Astrocyte of the cerebellum (primary cell): ENCODE results near the gene NSFL1C.
A peak's percentile ranks its signal among the peaks of the same experiment; 100 is the strongest.

Experiments
- DNase-seq: peaks from one replicate; pipeline ENCODE4 v3.0.0-alpha.2; 2011; ENCODE audit warnings: low read depth
- H3K4me3 ChIP-seq: 2 replicates; pipeline ENCODE4 v1.5.1; 2011; ENCODE audit warnings: mild to moderate bottlenecking, low read depth, low read length, moderate library complexity
- CTCF ChIP-seq: IDR thresholded peaks from 2 replicates; pipeline ENCODE4 v1.5.1; 2012; ENCODE audit warnings: low read length, low read depth, moderate library complexity, mild to moderate bottlenecking; ENCODE audit errors: missing control alignments
- in situ Hi-C: cut with HindIII; loops from 2 replicates; pipeline ENCODE4 v1.10.0; 2017; ENCODE audit warnings: low sequenced_read_pairs

NSFL1C gene

DNA sequence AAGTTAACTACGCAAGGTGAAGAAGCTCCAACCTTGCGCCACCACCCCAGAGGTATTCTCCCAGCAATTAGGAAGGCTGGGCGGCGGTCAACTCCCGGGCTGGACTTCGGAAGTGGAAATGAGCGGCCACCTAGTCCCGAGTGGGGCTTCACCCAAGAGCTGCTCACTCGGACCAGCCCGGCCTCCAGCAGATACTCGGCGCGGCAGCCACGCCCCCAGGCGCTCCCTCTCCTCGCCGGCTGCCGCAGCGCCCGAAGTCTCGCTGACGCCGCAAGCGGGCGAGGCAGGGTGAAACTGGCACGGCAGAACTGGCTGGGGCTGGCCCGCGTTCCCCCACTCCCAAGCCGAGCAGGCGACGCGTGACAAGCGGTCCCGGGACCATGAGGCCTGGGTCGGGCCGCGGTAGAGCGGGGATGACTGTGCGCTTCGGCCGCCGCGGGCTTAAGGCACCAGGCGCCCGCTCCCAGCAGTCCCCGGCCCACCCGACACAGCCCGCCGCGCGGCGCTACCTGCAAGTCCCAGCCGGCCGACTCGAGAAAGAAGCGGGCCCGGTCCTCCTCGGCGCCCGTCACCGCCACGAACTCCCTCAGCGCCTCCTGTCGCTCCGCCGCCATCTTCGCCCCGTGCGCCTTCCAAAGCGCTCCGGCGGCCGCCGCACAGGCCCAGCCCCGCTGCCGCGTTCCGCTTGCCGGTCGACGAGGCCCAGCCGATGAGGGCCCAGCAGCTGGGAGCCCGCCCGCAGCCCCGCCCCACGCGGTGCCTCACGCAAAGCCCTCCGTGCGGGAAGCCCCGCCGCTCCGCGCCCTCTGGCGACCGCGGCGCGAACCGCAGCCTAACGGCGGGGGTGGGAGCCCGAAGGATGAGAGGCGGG lies at the start of gene NSFL1C:
NSFL1C (minus strand) TSS at position 639 of the 871 bp plus-strand sequence; CDS start at position 614, 25 bp downstream.
- peak; percentile 84 for DNase-seq
- H3K4me3 ChIP-seq: peak within 1 kb of the TSS; percentile 90
- in situ Hi-C loops: no loop called here
- peak; percentile 82 for TF ChIP-seq CTCF

GRCh38 chr20:1513801-1514200 lies 47.2 kb upstream of the NSFL1C start:
- H3K4me3 ChIP-seq: no peak overlapping the region
- in situ Hi-C loops: no loop called here
- TF ChIP-seq CTCF: no peak
- no peak for DNase-seq

GRCh38 chr20:1509237-1509636 lies 42.6 kb upstream of the NSFL1C start:
- DNase-seq: no peak
- TF ChIP-seq CTCF: peak; percentile 39
- H3K4me3 ChIP-seq: no peak overlapping the region
- in situ Hi-C loops: no loop called here

DNA sequence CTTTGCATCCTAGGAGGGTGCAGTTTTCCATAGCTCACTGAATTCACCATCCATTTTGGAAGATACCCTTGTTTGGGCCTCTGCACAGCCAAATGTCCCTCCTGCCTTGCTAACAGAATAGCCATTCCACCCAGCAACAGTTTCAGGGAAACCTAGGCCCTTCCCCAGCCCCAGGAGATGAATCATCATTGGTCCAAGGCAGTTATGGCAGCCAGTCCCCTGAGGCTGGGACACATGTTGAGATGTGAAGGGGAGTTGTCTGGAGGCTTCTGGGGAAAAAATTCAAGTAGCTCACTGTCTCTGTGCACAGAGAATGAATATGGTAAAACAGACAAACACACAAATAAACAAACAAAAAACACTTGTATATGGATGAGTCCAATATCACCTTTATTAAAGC lies 41.9 kb upstream of the NSFL1C start:
- no peak for TF ChIP-seq CTCF
- in situ Hi-C loops: no loop called here
- H3K4me3 ChIP-seq: no peak overlapping the region
- DNase-seq: no peak

DNA sequence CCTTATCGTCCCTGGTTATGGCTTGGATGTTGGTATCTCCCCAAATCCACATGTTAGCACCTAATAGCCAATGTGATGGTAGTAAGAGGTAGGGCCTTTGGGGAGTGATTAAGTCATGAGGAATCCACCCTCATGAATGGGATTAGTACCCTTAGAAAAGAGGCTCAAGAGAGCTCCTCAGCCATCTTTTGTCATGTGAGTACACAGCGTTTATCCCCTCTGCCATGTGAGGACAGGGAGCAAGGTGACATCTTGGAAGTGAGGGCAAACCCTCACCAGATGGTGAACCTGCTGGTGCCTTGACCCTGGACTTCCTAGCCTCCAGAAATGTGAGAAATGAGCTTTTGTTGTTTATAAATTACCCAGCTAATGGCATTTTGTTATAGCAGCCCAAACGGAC lies 40.6 kb upstream of the NSFL1C start:
- TF ChIP-seq CTCF: no peak
- no peak overlapping the region for H3K4me3 ChIP-seq
- DNase-seq: no peak
- in situ Hi-C loops: no loop called here

- in situ Hi-C loops: no loop called here
- TF ChIP-seq CTCF: no peak
- no peak overlapping the region for H3K4me3 ChIP-seq
- no peak for DNase-seq
Observed at GRCh38 chr20:1505871-1506270, 39.2 kb upstream of the NSFL1C start.
